HepG2 (cell line): ENCODE measurements around the gene ANKS1A.

Experiments used
- CEBPB ChIP-seq: IDR thresholded peaks from 2 replicates; pipeline ENCODE4 v1.6.1; 2011; ENCODE audit warnings: low read depth, low read length, improper control_type of control experiment, borderline replicate concordance
- MXD4 ChIP-seq: IDR thresholded peaks from 2 replicates; pipeline ENCODE4 v1.6.1; 2016; ENCODE audit warnings: mild to moderate bottlenecking, missing biosample characterization, missing genetic modification reagents
- RAD21 ChIP-seq: fragments of 450-650 bp; formaldehyde crosslinking; IDR thresholded peaks from 2 replicates; pipeline ENCODE4 v1.5.0; 2020; ENCODE audit warnings: mild to moderate bottlenecking
- TBL1XR1 ChIP-seq: fragments of 150-350 bp; IDR thresholded peaks from 2 replicates; pipeline ENCODE4 v1.6.1; 2014; ENCODE audit warnings: borderline replicate concordance, low read length; ENCODE audit not compliant: partially characterized antibody
- ZNF10 ChIP-seq: sonication (generic); formaldehyde crosslinking; IDR thresholded peaks from 2 replicates; pipeline ENCODE4 v1.4.0; 2020; ENCODE audit warnings: mild to moderate bottlenecking, low read depth, missing genetic modification reagents, borderline replicate concordance
- ZNF546 ChIP-seq: sonication (generic); formaldehyde crosslinking; conservative IDR thresholded peaks from 2 replicates; pipeline ENCODE4 v1.8.1; 2023; ENCODE audit warnings: mild to moderate bottlenecking, missing genetic modification reagents
- TF ChIP-seq, protein P1 (sequence below): fragments of 450-650 bp; IDR thresholded peaks from 2 replicates; pipeline ENCODE4 v1.6.1; 2017; ENCODE audit warnings: mild to moderate bottlenecking
- TF ChIP-seq, protein P2 (sequence below): sonication (generic); formaldehyde crosslinking; IDR thresholded peaks from 2 replicates; pipeline ENCODE4 v1.5.0; 2020; ENCODE audit warnings: mild to moderate bottlenecking, missing genetic modification reagents, moderate library complexity
- TF ChIP-seq, protein P3 (sequence below): sonication (generic); formaldehyde crosslinking; IDR thresholded peaks from 2 replicates; pipeline ENCODE4 v1.4.0; 2020; ENCODE audit warnings: low read depth, mild to moderate bottlenecking, missing genetic modification reagents
- TF ChIP-seq, protein P4 (sequence below): IDR thresholded peaks from 2 replicates; pipeline ENCODE4 v1.6.1; 2012; ENCODE audit warnings: inconsistent platforms
- TF ChIP-seq, protein P5 (sequence below): sonication (generic); formaldehyde crosslinking; IDR thresholded peaks from 2 replicates; pipeline ENCODE4 v1.4.0; 2020; ENCODE audit warnings: low read depth, missing genetic modification reagents

DNA sequence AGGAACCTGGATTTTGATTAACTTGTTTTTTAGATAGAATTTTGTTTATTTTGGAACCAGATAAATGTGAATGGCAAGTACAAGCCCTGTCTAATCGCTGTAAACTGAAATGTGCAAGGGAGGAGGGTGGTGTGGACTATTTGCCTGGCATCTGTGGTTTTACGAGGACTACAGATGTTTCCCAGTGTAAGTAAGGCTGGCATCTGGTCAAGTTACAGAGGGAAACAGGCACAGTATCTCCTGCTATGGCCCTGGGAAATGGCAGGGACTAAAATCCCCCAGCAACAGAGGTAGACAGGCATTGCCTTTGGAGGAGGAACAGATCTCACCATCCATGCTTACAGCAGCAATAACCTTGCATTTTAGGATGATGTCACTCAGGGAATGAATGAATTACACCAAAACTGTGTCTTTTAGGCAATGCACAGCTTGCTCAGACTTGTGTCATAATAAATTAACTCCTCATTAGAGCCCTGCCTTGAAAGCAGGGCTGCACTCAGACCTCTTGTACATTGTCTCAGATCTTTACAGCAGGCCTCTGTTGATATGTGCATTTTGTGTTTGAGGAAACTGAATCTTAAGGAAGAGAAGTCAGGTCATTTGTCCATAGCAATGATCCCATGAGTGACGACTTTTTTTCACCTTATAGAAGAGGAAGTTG is 155.8 kb downstream of the ANKS1A start:
- TF ChIP-seq MXD4 (CRISPR knock-in tag) (no peak), TBL1XR1 (no peak), RAD21 (no peak), CEBPB (no peak), ZNF10 (CRISPR knock-in tag) (no peak), ZNF546 (CRISPR knock-in tag) (no peak)
- TF ChIP-seq, protein P1, sequence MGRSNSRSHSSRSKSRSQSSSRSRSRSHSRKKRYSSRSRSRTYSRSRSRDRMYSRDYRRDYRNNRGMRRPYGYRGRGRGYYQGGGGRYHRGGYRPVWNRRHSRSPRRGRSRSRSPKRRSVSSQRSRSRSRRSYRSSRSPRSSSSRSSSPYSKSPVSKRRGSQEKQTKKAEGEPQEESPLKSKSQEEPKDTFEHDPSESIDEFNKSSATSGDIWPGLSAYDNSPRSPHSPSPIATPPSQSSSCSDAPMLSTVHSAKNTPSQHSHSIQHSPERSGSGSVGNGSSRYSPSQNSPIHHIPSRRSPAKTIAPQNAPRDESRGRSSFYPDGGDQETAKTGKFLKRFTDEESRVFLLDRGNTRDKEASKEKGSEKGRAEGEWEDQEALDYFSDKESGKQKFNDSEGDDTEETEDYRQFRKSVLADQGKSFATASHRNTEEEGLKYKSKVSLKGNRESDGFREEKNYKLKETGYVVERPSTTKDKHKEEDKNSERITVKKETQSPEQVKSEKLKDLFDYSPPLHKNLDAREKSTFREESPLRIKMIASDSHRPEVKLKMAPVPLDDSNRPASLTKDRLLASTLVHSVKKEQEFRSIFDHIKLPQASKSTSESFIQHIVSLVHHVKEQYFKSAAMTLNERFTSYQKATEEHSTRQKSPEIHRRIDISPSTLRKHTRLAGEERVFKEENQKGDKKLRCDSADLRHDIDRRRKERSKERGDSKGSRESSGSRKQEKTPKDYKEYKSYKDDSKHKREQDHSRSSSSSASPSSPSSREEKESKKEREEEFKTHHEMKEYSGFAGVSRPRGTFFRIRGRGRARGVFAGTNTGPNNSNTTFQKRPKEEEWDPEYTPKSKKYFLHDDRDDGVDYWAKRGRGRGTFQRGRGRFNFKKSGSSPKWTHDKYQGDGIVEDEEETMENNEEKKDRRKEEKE = no peak
- TF ChIP-seq, protein P2, sequence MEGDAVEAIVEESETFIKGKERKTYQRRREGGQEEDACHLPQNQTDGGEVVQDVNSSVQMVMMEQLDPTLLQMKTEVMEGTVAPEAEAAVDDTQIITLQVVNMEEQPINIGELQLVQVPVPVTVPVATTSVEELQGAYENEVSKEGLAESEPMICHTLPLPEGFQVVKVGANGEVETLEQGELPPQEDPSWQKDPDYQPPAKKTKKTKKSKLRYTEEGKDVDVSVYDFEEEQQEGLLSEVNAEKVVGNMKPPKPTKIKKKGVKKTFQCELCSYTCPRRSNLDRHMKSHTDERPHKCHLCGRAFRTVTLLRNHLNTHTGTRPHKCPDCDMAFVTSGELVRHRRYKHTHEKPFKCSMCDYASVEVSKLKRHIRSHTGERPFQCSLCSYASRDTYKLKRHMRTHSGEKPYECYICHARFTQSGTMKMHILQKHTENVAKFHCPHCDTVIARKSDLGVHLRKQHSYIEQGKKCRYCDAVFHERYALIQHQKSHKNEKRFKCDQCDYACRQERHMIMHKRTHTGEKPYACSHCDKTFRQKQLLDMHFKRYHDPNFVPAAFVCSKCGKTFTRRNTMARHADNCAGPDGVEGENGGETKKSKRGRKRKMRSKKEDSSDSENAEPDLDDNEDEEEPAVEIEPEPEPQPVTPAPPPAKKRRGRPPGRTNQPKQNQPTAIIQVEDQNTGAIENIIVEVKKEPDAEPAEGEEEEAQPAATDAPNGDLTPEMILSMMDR (CRISPR knock-in tag) = no peak
- TF ChIP-seq, protein P3, sequence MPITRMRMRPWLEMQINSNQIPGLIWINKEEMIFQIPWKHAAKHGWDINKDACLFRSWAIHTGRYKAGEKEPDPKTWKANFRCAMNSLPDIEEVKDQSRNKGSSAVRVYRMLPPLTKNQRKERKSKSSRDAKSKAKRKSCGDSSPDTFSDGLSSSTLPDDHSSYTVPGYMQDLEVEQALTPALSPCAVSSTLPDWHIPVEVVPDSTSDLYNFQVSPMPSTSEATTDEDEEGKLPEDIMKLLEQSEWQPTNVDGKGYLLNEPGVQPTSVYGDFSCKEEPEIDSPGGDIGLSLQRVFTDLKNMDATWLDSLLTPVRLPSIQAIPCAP (CRISPR knock-in tag) = no peak
- TF ChIP-seq, protein P4, sequence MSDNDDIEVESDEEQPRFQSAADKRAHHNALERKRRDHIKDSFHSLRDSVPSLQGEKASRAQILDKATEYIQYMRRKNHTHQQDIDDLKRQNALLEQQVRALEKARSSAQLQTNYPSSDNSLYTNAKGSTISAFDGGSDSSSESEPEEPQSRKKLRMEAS = no peak
- TF ChIP-seq, protein P5, sequence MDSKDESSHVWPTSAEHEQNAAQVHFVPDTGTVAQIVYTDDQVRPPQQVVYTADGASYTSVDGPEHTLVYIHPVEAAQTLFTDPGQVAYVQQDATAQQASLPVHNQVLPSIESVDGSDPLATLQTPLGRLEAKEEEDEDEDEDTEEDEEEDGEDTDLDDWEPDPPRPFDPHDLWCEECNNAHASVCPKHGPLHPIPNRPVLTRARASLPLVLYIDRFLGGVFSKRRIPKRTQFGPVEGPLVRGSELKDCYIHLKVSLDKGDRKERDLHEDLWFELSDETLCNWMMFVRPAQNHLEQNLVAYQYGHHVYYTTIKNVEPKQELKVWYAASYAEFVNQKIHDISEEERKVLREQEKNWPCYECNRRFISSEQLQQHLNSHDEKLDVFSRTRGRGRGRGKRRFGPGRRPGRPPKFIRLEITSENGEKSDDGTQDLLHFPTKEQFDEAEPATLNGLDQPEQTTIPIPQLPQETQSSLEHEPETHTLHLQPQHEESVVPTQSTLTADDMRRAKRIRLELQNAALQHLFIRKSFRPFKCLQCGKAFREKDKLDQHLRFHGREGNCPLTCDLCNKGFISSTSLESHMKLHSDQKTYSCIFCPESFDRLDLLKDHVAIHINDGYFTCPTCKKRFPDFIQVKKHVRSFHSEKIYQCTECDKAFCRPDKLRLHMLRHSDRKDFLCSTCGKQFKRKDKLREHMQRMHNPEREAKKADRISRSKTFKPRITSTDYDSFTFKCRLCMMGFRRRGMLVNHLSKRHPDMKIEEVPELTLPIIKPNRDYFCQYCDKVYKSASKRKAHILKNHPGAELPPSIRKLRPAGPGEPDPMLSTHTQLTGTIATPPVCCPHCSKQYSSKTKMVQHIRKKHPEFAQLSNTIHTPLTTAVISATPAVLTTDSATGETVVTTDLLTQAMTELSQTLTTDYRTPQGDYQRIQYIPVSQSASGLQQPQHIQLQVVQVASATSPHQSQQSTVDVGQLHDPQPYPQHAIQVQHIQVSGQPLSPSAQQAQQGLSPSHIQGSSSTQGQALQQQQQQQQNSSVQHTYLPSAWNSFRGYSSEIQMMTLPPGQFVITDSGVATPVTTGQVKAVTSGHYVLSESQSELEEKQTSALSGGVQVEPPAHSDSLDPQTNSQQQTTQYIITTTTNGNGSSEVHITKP = no peak
